Astrocyte (in vitro differentiated cells and primary cell): ENCODE measurements around the gene ZDHHC21.
"Not testable (repeated sequence)": the region's sequence is repeated elsewhere in the genome, so short reads cannot be mapped to it uniquely, and the experiment has no call there.

Experiments used
- CTCF ChIP-seq: IDR thresholded peaks from 2 replicates; pipeline ENCODE4 v1.5.1; 2011; ENCODE audit warnings: low read depth, mild to moderate bottlenecking, inconsistent platforms, low read length, moderate library complexity; ENCODE audit not compliant: insufficient read depth
- EZH2 ChIP-seq: IDR thresholded peaks from 2 replicates; pipeline ENCODE4 v1.6.1; 2012; ENCODE audit warnings: mild to moderate bottlenecking, low read length, inconsistent platforms; ENCODE audit not compliant: insufficient read depth

- TF ChIP-seq CTCF, EZH2: not testable (repeated sequence)
Measured at GRCh38 chr9:14664022-14664421, 29.2 kb downstream of the ZDHHC21 start.
